SK-N-SH (cell line): ENCODE results near the gene PRKCG.

ENCODE experiments used
- POLR2AphosphoS5 ChIP-seq: IDR thresholded peaks from 2 replicates; pipeline ENCODE4 v1.6.1; 2012; ENCODE audit warnings: low read depth, low read length
- RFX5 ChIP-seq: IDR thresholded peaks from 2 replicates; pipeline ENCODE4 v1.6.1; 2012; ENCODE audit warnings: mild to moderate bottlenecking, improper control_type of control experiment, low read length
- TEAD4 ChIP-seq: IDR thresholded peaks from 2 replicates; pipeline ENCODE4 v1.4.0; 2012; ENCODE audit warnings: mild to moderate bottlenecking, borderline replicate concordance; ENCODE audit not compliant: insufficient read depth
- TF ChIP-seq, protein P1 (sequence below): fragments of 200-600 bp; sonication (generic); IDR thresholded peaks from 2 replicates; pipeline ENCODE4 v1.6.1; 2017; ENCODE audit warnings: antibody characterized with exemption, mild to moderate bottlenecking, moderate library complexity

DNA sequence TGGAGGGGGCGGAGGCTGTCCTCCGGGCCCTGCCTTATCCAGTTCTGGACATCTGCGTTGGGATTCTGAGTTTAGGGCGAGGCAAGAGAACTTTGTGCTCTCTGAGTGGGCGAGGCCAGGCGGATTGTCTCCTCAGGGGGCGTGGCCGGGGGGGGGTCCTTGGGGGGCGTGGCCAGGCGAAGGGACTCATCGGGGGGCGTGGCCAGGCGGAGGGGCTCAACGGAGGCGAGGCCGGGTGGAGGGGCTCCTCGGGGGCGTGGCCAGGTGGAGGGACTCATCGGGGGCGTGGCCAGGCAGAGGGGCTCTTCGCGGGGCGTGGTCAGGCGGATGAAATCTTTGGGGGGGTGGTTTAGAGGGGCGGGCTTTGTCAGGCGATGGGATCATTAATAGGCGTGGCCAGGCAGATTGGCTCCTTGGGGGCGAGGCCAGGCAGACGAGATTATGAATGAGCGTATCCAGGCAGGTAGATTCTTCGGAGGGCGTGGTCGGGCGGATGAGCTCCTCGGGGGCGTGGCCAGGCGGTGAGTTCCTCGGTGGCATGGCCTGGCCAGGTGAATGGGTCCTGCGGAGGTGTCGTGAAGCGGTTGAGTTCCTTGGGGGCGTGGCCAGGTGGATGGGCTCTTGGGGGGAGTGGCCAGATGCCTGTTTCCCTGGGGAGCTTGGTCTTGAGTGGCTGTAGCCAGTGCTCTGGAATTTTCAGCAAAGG lies 16.8 kb downstream of the PRKCG start:
- TF ChIP-seq, protein P1, sequence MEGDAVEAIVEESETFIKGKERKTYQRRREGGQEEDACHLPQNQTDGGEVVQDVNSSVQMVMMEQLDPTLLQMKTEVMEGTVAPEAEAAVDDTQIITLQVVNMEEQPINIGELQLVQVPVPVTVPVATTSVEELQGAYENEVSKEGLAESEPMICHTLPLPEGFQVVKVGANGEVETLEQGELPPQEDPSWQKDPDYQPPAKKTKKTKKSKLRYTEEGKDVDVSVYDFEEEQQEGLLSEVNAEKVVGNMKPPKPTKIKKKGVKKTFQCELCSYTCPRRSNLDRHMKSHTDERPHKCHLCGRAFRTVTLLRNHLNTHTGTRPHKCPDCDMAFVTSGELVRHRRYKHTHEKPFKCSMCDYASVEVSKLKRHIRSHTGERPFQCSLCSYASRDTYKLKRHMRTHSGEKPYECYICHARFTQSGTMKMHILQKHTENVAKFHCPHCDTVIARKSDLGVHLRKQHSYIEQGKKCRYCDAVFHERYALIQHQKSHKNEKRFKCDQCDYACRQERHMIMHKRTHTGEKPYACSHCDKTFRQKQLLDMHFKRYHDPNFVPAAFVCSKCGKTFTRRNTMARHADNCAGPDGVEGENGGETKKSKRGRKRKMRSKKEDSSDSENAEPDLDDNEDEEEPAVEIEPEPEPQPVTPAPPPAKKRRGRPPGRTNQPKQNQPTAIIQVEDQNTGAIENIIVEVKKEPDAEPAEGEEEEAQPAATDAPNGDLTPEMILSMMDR = no peak
- TF ChIP-seq RFX5 = no peak
- no peak for TF ChIP-seq TEAD4
- TF ChIP-seq POLR2AphosphoS5 = no peak
